Measurements from ENCODE around the gene PTPRD. TPM values are rescaled to one million over a fixed set of nuclear protein-coding genes. Genes with fewer than 3 reads are reported as not detected.

Gene PTPRD
- total RNA-seq, 1 donor: 26.3 TPM

- no peak for DNase-seq (ENCODE audit: low read depth)
- no peak overlapping the region for H3K4me3 ChIP-seq (ENCODE audit: low read depth, low read length)
- TF ChIP-seq CTCF (IDR thresholded peaks at IDR 0.05; ENCODE audit: insufficient read depth, low read depth, low read length): no peak
Measured at GRCh38 chr9:9614607-9615006, 998.2 kb downstream of the PTPRD start.

- TF ChIP-seq CTCF (IDR thresholded peaks at IDR 0.05; ENCODE audit: insufficient read depth, low read depth, low read length): no peak
- H3K4me3 ChIP-seq (ENCODE audit: low read depth, low read length): no peak overlapping the region
- DNase-seq (ENCODE audit: low read depth): no peak
Measured at GRCh38 chr9:9612755-9613154, 1000.0 kb downstream of the PTPRD start.

GRCh38 chr9:9612270-9612669 is 1000.5 kb downstream of the PTPRD start:
- H3K4me3 ChIP-seq (ENCODE audit: low read depth, low read length): no peak overlapping the region
- TF ChIP-seq CTCF (IDR thresholded peaks at IDR 0.05; ENCODE audit: insufficient read depth, low read depth, low read length): no peak
- no peak for DNase-seq (ENCODE audit: low read depth)

GRCh38 chr9:9605681-9606080 is 1007.1 kb downstream of the PTPRD start:
- no peak for TF ChIP-seq CTCF (IDR thresholded peaks at IDR 0.05; ENCODE audit: insufficient read depth, low read depth, low read length)
- no peak for DNase-seq (ENCODE audit: low read depth)
- no peak overlapping the region for H3K4me3 ChIP-seq (ENCODE audit: low read depth, low read length)

GRCh38 chr9:9603345-9603744 is 1009.5 kb downstream of the PTPRD start:
- no peak for TF ChIP-seq CTCF (IDR thresholded peaks at IDR 0.05; ENCODE audit: insufficient read depth, low read depth, low read length)
- no peak overlapping the region for H3K4me3 ChIP-seq (ENCODE audit: low read depth, low read length)
- no peak for DNase-seq (ENCODE audit: low read depth)

GRCh38 chr9:9598723-9599122 is 1014.1 kb downstream of the PTPRD start:
- TF ChIP-seq CTCF (IDR thresholded peaks at IDR 0.05; ENCODE audit: insufficient read depth, low read depth, low read length): no peak
- no peak overlapping the region for H3K4me3 ChIP-seq (ENCODE audit: low read depth, low read length)
- no peak for DNase-seq (ENCODE audit: low read depth)

GRCh38 chr9:9592104-9592503 is 1020.7 kb downstream of the PTPRD start:
- no peak overlapping the region for H3K4me3 ChIP-seq (ENCODE audit: low read depth, low read length)
- no peak for TF ChIP-seq CTCF (IDR thresholded peaks at IDR 0.05; ENCODE audit: insufficient read depth, low read depth, low read length)
- no peak for DNase-seq (ENCODE audit: low read depth)

Measured in fibroblast of villous mesenchyme (primary cell).